HG03378 (cell line): ENCODE data around the gene TMEM200A.
"Not testable (repeated sequence)": the region's sequence is repeated elsewhere in the genome, so short reads cannot be mapped to it uniquely, and the experiment has no call there.

Experiments
- ATAC-seq: cut with Tn5 transposase; IDR thresholded peaks from one replicate; pipeline ENCODE4 v1.9.1; 2021; ENCODE audit warnings: mild to moderate bottlenecking, moderate library complexity; ENCODE audit not compliant: unreplicated experiment

The TMEM200A gene

GRCh38 chr6:130365166-130366106, at the start of gene TMEM200A:
TMEM200A (plus strand) TSS chr6:130366017; CDS start chr6:130440423, 74,406 bp downstream.
- ATAC-seq: no peak

GRCh38 chr6:130320908-130321307, 44.9 kb upstream of the TMEM200A start:
- ATAC-seq: no peak

- no peak for ATAC-seq
Observed at GRCh38 chr6:130322673-130323268, 43.0 kb upstream of the TMEM200A start.

- ATAC-seq: no peak
Observed at GRCh38 chr6:130324657-130325056, 41.2 kb upstream of the TMEM200A start.

GRCh38 chr6:130326496-130326895, 39.3 kb upstream of the TMEM200A start:
- no peak for ATAC-seq

- no peak for ATAC-seq
Observed at GRCh38 chr6:130337534-130337933, 28.3 kb upstream of the TMEM200A start.

- not testable (repeated sequence) for ATAC-seq
Observed at GRCh38 chr6:130346324-130346723, 19.5 kb upstream of the TMEM200A start.

- ATAC-seq: no peak
Observed at GRCh38 chr6:130354322-130354721, 11.5 kb upstream of the TMEM200A start.

GRCh38 chr6:130355572-130355971, 10.2 kb upstream of the TMEM200A start:
- no peak for ATAC-seq

GRCh38 chr6:130357436-130357835, 8.4 kb upstream of the TMEM200A start:
- ATAC-seq: no peak

- ATAC-seq: no peak
Observed at GRCh38 chr6:130359736-130360135, 6.1 kb upstream of the TMEM200A start.

- no peak for ATAC-seq
Observed at GRCh38 chr6:130362128-130362527, 3.7 kb upstream of the TMEM200A start.

GRCh38 chr6:130364224-130364780, 1.5 kb upstream of the TMEM200A start:
- ATAC-seq: no peak

- ATAC-seq: no peak
Observed at GRCh38 chr6:130366107-130367005, 539 bp downstream of the TMEM200A start.

GRCh38 chr6:130367767-130368166, 1.9 kb downstream of the TMEM200A start:
- no peak for ATAC-seq

GRCh38 chr6:130368576-130368975, 2.8 kb downstream of the TMEM200A start:
- ATAC-seq: no peak

GRCh38 chr6:130369831-130370230, 4.0 kb downstream of the TMEM200A start:
- ATAC-seq: no peak

GRCh38 chr6:130371921-130372420, 6.2 kb downstream of the TMEM200A start:
- ATAC-seq: no peak

GRCh38 chr6:130372786-130373185, 7.0 kb downstream of the TMEM200A start:
- no peak for ATAC-seq

GRCh38 chr6:130373992-130374391, 8.2 kb downstream of the TMEM200A start:
- ATAC-seq: no peak

GRCh38 chr6:130376936-130377335, 11.1 kb downstream of the TMEM200A start:
- ATAC-seq: no peak
